CD4-positive, alpha-beta memory T cell (primary cell): ENCODE results near the gene SHISAL2A. TPM values are rescaled to one million over a fixed set of nuclear protein-coding genes. Genes with fewer than 3 reads are reported as not detected.

ENCODE experiments used
- CTCF ChIA-PET: fragments of 350-600 bp; sonication (Branson Sonifier 250); formaldehyde crosslinking; loops from one replicate; lab custom pipeline; 2021; ENCODE audit warnings: inconsistent platforms; ENCODE audit not compliant: partially characterized antibody; lab: Charles Lee
- POLR2A ChIA-PET: fragments of 350-600 bp; sonication (Branson Sonifier 250); formaldehyde crosslinking; loops from one replicate; lab custom pipeline; 2021; ENCODE audit not compliant: partially characterized antibody; lab: Charles Lee
- DNase-seq, 5 donors: peaks; one replicate each; pipeline versions ENCODE4 v3.0.0 to v3.0.0-alpha.2; 2020 to 2022; ENCODE audit warnings: mixed read lengths in 1 of 5
- H3K27ac ChIP-seq: one replicate; pipeline ENCODE4 v1.7.0; 2013; ENCODE audit warnings: low read depth, low read length
- H3K27me3 ChIP-seq: 2 replicates; pipeline ENCODE4 v1.7.0; 2013; ENCODE audit warnings: mild to moderate bottlenecking, low read length, moderate library complexity; ENCODE audit not compliant: insufficient read depth
- H3K36me3 ChIP-seq: 2 replicates; pipeline ENCODE4 v1.7.0; 2013; ENCODE audit warnings: mild to moderate bottlenecking, low read length, moderate library complexity; ENCODE audit not compliant: insufficient read depth
- H3K4me1 ChIP-seq: 2 replicates; pipeline ENCODE4 v1.7.0; 2013; ENCODE audit warnings: mild to moderate bottlenecking, low read length, moderate library complexity; ENCODE audit not compliant: insufficient read depth
- H3K4me3 ChIP-seq, 2 donors: one replicate each; pipeline ENCODE4 v1.7.0; 2013; ENCODE audit warnings: low read length in 2 of 2, mild to moderate bottlenecking in 1 of 2
- H3K9me3 ChIP-seq, 2 donors: one replicate each; pipeline ENCODE4 v1.7.0; 2013; ENCODE audit warnings: low read length in 2 of 2, control low read depth in 1 of 2; ENCODE audit not compliant: control insufficient read depth in 1 of 2
- H3K27ac Mint-ChIP-seq, 7 donors: one replicate each; pipeline ENCODE4 v1.8.0; 2020 to 2021; ENCODE audit warnings: mixed read lengths in 7 of 7, mild to moderate bottlenecking in 6 of 7, inconsistent platforms in 3 of 7, moderate library complexity in 3 of 7
- H3K27me3 Mint-ChIP-seq, 2 donors: one replicate each; pipeline ENCODE4 v1.8.0; 2020 to 2021; ENCODE audit warnings: mixed read lengths in 2 of 2
- H3K36me3 Mint-ChIP-seq, 2 donors: one replicate each; pipeline ENCODE4 v1.8.0; 2020 to 2021; ENCODE audit warnings: mixed read lengths in 2 of 2, inconsistent platforms in 1 of 2, mild to moderate bottlenecking in 1 of 2
- H3K4me1 Mint-ChIP-seq, 4 donors: one replicate each; pipeline ENCODE4 v1.8.0; 2020 to 2021; ENCODE audit warnings: mixed read lengths in 4 of 4, mild to moderate bottlenecking in 1 of 4
- H3K4me3 Mint-ChIP-seq, 8 donors: one replicate each; pipeline ENCODE4 v1.8.0; 2020 to 2021; ENCODE audit warnings: mixed read lengths in 8 of 8, mild to moderate bottlenecking in 7 of 8, moderate library complexity in 6 of 8, inconsistent platforms in 3 of 8
- H3K9me3 Mint-ChIP-seq, 8 donors: one replicate each; pipeline ENCODE4 v1.8.0; 2020 to 2021; ENCODE audit warnings: mixed read lengths in 8 of 8, mild to moderate bottlenecking in 5 of 8, inconsistent platforms in 3 of 8, moderate library complexity in 1 of 8
- intact Hi-C: fragments of 100-400 bp; cut with micrococcal nuclease; formaldehyde crosslinking; loops from one replicate; pipeline ENCODE4 v1.15.1; 2023
- polyA plus RNA-seq, 2 donors: library from polyadenylated mRNA; unstranded; fragments of 300-500 nt; fragmentation: Illumina TruSeq; gene quantifications; one replicate each; pipeline ENCODE4 v1.2.3, GENCODE V29; 2021
- total RNA-seq, 2 experiments: library from RNA; stranded (reverse); gene quantifications; one replicate each; pipeline ENCODE4 v1.2.3, GENCODE V29; 2021

Gene SHISAL2A
- total and polyA plus RNA-seq, 4 experiments from 2014 or later, result 3.2 to 75.6 (median 36.6) TPM

DNA sequence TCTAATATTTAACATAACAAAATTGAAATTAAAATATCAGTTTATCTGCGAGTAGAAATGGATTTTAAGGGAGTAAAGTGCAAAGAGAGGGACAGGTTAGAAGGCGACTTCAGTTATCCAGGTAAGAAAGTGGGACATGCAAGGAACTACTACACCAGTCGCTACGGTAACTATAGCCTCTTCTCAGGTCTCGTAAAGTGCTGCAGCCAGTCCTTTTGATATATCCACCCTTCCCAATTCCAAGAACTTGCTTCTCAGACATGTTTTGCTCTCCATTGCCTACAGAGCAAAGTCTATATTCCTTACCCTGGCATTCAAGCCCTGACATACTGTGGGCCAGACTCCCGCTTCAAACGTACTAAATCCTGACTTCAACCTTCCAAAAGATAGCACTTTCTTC lies 62.7 kb downstream of the SHISAL2A start:
- DNase-seq, result no peak
- ChIA-PET CTCF (no interaction called here), POLR2A (no interaction called here)
- Mint-ChIP-seq H3K36me3 (peaks cover 11 to 14% of the 10 kb centered on the region in 2 donors), H3K27ac (peak overlapping the region in 3 of 7 donors; percentile 4 to 32 (median 6)), H3K27me3 (no peaks in the 10 kb centered on the region), H3K4me3 (peak overlapping the region in 3 of 8 donors; percentile 7 to 46 (median 10)), H3K9me3 (peaks cover 0 to 2% (median 0%) of the 10 kb centered on the region in 8 donors), H3K4me1 (peaks cover 6 to 28% (median 19%) of the 10 kb centered on the region in 4 donors)
- no peaks in the 10 kb centered on the region for H3K9me3 ChIP-seq
- H3K36me3 ChIP-seq, result peaks cover 6% of the 10 kb centered on the region
- intact Hi-C loops, result no loop called here
- no peak overlapping the region for H3K4me3 ChIP-seq
- no peak overlapping the region for H3K27ac ChIP-seq
- no peaks in the 10 kb centered on the region for H3K27me3 ChIP-seq
- H3K4me1 ChIP-seq, result peaks cover 9% of the 10 kb centered on the region

DNA sequence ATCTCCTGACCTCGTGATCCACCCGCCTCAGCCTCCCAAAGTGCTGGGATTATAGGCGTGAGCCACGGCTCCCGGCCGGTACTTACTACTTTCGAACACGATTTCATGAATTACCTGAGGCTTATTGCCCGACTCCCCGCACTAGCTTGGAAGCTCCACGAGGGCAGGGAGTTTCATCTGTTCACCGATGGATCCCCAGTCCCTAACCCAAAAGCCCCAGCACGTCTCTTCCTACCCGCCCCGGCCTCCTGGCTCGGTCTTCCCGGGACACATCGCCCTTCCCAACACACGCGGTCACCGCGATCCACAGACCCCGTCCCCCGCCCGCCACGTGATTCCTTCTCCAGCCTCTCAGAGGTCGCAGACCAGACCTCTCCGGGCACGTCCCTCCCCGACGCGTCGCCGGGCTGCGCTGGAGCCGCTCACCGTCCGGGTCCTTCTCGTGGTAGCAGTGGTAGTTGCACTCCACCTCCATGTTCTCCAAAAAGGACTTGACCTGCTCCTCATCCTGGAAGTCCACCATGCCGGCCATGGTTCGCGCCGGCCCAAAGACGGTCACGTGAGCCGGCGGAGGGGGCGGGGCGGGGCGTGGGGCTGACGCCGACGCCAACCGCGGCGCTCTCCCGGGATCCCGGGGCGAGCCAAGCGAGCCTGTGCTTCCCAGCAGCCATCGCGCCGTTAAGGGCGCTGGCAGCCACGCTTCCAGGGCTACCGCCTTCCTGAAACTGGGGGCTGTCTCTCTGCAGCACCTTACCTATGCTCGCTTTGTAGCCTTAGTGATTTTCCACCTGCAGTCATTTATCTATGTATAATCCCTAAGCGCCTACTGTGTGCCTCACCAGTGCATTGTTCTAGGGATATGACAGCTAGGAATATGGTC lies 65.1 kb downstream of the SHISAL2A start, which contains the start of gene COA7:
TSS of gene COA7 (minus strand) at position 553 of the 880 bp plus-strand sequence. CDS start at position 532, 21 bp downstream.
- intact Hi-C loops, result no loop called here
- Histone ChIP-seq H3K4me1 (peaks cover 9% of the 10 kb centered on the region), H3K9me3 (no peaks in the 10 kb centered on the region), H3K27me3 (no peaks in the 10 kb centered on the region), H3K4me3 (peak within 1 kb of the TSS; percentile 10 to 91), H3K27ac (peak within 1 kb of the TSS; percentile 76), H3K36me3 (no peaks in the 10 kb centered on the region)
- peaks cover 12 to 43% (median 26%) of the 10 kb centered on the region in 4 donors for H3K4me1 Mint-ChIP-seq
- H3K9me3 Mint-ChIP-seq, result peaks cover 0 to 2% (median 0%) of the 10 kb centered on the region in 8 donors
- H3K36me3 Mint-ChIP-seq, result peaks cover 1 to 2% of the 10 kb centered on the region in 2 donors
- H3K27ac Mint-ChIP-seq, result peak within 1 kb of the TSS; percentile 77 to 95 (median 92)
- peak within 1 kb of the TSS; percentile 82 to 94 (median 91) for H3K4me3 Mint-ChIP-seq
- POLR2A ChIA-PET, result interaction anchor here (0.6 to 1.7 kb wide), 5 partner anchors 10 to 274 kb away, joined by 3 to 6 read pairs (median 3); partner anchors contain the start of gene SHISAL2A
- peak; percentile 39 to 68 (median 49) for DNase-seq
- no peaks in the 10 kb centered on the region for H3K27me3 Mint-ChIP-seq
- CTCF ChIA-PET, result interaction anchor here (0.8 to 2.0 kb wide), 3 partner anchors 11 to 120 kb away, joined by 3 to 7 read pairs (median 3); no protein-coding TSS in a partner anchor

DNA sequence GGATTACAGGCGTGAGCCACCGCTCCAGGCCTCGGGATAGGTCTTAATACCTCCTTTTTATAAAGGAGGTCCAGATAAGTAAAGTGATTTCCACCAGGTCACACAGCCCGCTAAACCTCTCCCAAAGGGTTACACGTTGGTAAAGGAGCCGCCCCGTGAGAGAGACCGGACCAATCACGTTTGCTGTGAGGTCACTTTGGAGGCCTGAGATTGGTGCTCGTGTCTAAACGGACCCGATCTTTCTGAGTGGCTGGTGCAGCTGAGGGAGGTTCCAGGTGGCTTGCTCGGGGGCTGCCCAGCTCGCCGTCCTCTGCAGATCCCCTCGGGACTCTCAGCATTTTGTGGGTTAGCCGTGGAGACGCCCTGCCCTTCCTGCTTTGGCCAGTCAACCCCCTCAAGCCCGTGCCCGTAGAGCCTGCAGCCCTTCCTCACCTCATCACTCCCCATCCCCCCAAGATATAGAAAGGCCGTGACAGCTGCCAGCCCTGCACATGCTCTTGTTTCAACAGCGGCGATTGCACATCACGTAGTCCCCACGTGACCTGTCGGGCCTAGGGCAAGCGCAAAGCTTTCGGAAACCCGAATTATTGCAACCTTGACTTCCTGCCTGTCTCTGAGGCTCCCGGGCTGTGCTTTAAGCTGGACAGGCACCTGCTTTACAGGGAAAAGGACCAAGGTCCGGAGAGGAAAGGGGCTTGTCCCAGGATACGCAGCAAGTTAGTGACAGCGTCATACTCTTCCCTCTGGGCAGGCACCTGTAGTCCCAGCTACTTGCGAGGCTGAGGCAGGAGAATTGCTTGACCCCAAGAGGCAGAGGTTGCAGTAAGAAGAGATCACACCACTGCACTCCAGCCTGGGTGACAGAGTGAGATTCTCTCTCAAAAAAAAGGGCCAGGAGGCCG lies 70.2 kb downstream of the SHISAL2A start:
- Mint-ChIP-seq H3K4me3 (peak overlapping the region; percentile 83 to 91 (median 88)), H3K4me1 (peaks cover 12 to 34% (median 24%) of the 10 kb centered on the region in 4 donors), H3K36me3 (no peaks in the 10 kb centered on the region), H3K27ac (peak overlapping the region; percentile 92 to 98 (median 96)), H3K27me3 (no peaks in the 10 kb centered on the region), H3K9me3 (no peaks in the 10 kb centered on the region)
- ChIA-PET CTCF (interaction anchor here (0.6 to 1.7 kb wide), 10 partner anchors 11 to 279 kb away, joined by 3 to 6 read pairs (median 4); partner anchors contain the start of genes ECHDC2 and SHISAL2A), POLR2A (interaction anchor here (0.5 to 2.7 kb wide), 23 partner anchors 17 to 665 kb away, joined by 3 to 38 read pairs (median 3); partner anchors contain the start of genes CC2D1B, ECHDC2, ORC1 and PRPF38A)
- intact Hi-C loops, result loop anchor here (1.0 to 2.0 kb wide), 4 partner anchors 23 to 670 kb away; partner anchors contain the start of genes ECHDC2, KTI12 and ZYG11B
- DNase-seq, result peak; percentile 83 to 89 (median 85)
- Histone ChIP-seq H3K4me1 (peaks cover 11% of the 10 kb centered on the region), H3K36me3 (no peaks in the 10 kb centered on the region), H3K9me3 (no peaks in the 10 kb centered on the region), H3K27me3 (no peaks in the 10 kb centered on the region), H3K4me3 (peak overlapping the region; percentile 39 to 64), H3K27ac (peak overlapping the region; percentile 78)

DNA sequence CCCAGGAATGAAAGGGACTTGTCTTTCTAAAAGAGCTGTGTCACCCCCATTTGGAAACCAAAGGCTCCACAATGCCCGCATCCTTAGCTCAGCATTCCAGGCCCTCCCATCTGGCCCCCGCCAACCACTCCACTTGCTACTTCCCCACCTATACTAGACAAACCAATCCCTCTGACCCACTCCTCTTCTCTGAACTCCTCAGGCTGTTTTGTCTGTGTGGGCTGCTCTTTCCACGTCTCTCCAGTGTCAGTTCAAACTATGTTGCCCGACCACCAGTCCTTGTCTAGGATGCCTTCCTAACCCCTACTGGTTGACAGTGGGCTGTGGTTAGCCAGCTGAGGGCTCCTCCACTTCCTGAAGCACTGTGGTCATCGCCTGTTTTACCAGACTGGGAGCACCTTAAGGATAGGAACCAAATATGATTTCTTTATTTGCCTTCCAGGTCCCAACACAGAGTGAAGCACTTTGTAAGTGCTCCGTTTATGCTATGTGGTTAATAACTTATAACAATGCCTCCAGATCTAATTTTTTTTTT lies 73.2 kb downstream of the SHISAL2A start:
- ChIA-PET CTCF (no interaction called here), POLR2A (interaction anchor here (1.6 kb wide), 1 partner anchor 20 kb away, joined by 4 read pairs; the partner anchor contains the start of gene ZYG11B)
- intact Hi-C loops, result no loop called here

More for the DNA sequence above, 73.2 kb downstream of the SHISAL2A start:
- Histone ChIP-seq H3K27me3 (no peaks in the 10 kb centered on the region), H3K4me1 (peaks cover 6% of the 10 kb centered on the region), H3K36me3 (no peaks in the 10 kb centered on the region), H3K27ac (no peak overlapping the region), H3K9me3 (no peaks in the 10 kb centered on the region), H3K4me3 (no peak overlapping the region)
- H3K36me3 Mint-ChIP-seq, result no peaks in the 10 kb centered on the region
- H3K9me3 Mint-ChIP-seq, result no peaks in the 10 kb centered on the region
- H3K4me1 Mint-ChIP-seq, result peaks cover 8 to 25% (median 13%) of the 10 kb centered on the region in 4 donors
- no peak for DNase-seq
- H3K4me3 Mint-ChIP-seq, result peak overlapping the region in 1 of 8 donors; percentile 11
- H3K27me3 Mint-ChIP-seq, result peaks cover 0 to 2% of the 10 kb centered on the region in 2 donors
- H3K27ac Mint-ChIP-seq, result peak overlapping the region in 2 of 7 donors; percentile 22 to 31

Other genes starting within 250 kb of the SHISAL2A start
- 1 to 10 TPM; 1.1 to 1.5 TPM for gene ORC1, start 228.7 kb upstream of the SHISAL2A start, total RNA-seq
- gene ORC1, start 228.7 kb upstream of the SHISAL2A start, polyA plus RNA-seq, result under 1 TPM; 0.16 to 0.25 TPM
- 10 to 100 TPM; 69.7 to 70.4 TPM for gene PRPF38A, start 228.6 kb upstream of the SHISAL2A start, total RNA-seq
- 10 to 100 TPM; 27.5 to 45.8 TPM for gene PRPF38A, start 228.6 kb upstream of the SHISAL2A start, polyA plus RNA-seq
- 100 to 1,000 TPM; 151 to 159 TPM for gene TUT4, start 80.1 kb upstream of the SHISAL2A start, total RNA-seq
- gene TUT4, start 80.1 kb upstream of the SHISAL2A start, polyA plus RNA-seq, result 10 to 100 TPM; 22.4 to 42.7 TPM
- gene GPX7, start 30.8 kb upstream of the SHISAL2A start, total RNA-seq, result 10 to 100 TPM; 26.3 to 27.5 TPM
- gene GPX7, start 30.8 kb upstream of the SHISAL2A start, polyA plus RNA-seq, result 10 to 100 TPM; 34.1 to 34.4 TPM
- 1 to 10 TPM; 2.9 to 3.9 TPM for gene COA7, start 65.2 kb downstream of the SHISAL2A start, total RNA-seq
- gene COA7, start 65.2 kb downstream of the SHISAL2A start, polyA plus RNA-seq, result 1 to 10 TPM; 2.3 to 5.3 TPM
- 10 to 100 TPM; 21.7 to 23.1 TPM for gene ZYG11B, start 93.3 kb downstream of the SHISAL2A start, total RNA-seq
- gene ZYG11B, start 93.3 kb downstream of the SHISAL2A start, polyA plus RNA-seq, result 10 to 100 TPM in 1 of 2 donors, 1 to 10 TPM in 1; 6.1 to 17.2 TPM
- not detected for gene ZYG11A, start 209.6 kb downstream of the SHISAL2A start, total RNA-seq
- gene ZYG11A, start 209.6 kb downstream of the SHISAL2A start, polyA plus RNA-seq, result under 1 TPM in 1 of 2 donors, not detected in 1; 0.03 TPM